Measurements from ENCODE around the gene SSB.

GRCh38 chr2:169776252-169776761 is 22.4 kb upstream of the SSB start:
- TF ChIP-seq CTCF (conservative IDR thresholded peaks at IDR 0.05) (no peak), ZFX (IDR thresholded peaks at IDR 0.05) (no peak)
